ENCODE results near the gene CFAP20DC. TPM values are rescaled to one million over a fixed set of nuclear protein-coding genes. Genes with fewer than 3 reads are reported as not detected.
"Not testable (repeated sequence)": the region's sequence is repeated elsewhere in the genome, so short reads cannot be mapped to it uniquely, and the experiment has no call there.

Gene CFAP20DC
- total RNA-seq, 1 donor from 2014 or later, result 2.0 TPM

DNA sequence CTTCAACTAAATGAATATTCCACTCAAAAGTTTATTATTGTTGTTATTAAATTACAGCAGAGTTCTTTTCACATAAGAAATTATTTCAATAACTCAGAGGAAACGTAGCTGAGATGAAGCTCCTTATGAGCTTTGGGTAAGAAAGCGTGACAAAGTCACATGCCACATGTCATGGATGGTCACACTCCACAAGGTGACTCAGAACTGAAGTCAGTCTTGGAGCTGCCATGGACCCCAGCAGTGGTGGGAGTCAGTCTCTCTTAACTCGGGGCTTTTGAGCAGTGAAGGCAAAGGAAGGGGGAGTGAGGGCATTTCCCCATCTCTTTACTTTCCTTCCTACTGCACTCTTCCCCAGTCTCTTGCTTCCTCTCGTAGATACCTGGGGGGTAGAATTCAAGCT lies 295.8 kb downstream of the CFAP20DC start:
- FAIRE-seq, result no peak
- DNase-seq (ENCODE audit: low spot score in 2 of 2), result no peak

DNA sequence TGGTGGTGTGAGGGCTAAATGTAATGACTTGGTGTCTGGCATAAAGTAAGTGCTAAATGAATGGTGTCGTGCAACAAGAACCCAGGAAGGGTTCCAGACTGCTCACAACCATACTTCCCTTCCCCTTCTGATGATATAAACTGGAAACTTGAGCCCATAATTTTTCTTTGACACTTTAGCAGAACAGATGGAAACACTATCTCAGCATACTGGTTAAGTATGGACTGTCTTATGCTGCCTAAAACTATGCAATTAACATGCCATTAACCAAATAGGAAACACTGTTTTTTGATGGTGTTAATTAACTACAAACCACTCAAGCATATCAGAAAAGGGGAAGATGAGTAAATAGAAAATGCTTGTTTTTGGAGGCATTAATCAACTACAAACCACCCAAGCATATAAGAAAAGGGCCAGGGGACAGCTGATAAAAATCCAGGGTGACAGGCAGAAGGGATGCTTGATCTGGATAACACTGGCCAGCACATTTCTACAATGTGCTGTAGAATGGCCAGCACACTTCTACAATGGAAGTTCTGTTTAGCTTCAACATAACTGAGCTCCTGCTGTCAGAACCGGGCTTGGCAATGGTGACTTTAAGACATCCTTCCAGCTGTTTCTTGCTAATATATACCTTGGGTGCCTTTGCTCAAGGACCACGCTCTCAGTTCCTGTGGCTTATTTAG lies 297.8 kb downstream of the CFAP20DC start:
- no peak for DNase-seq (ENCODE audit: low spot score in 2 of 2)
- no peak for FAIRE-seq

DNA sequence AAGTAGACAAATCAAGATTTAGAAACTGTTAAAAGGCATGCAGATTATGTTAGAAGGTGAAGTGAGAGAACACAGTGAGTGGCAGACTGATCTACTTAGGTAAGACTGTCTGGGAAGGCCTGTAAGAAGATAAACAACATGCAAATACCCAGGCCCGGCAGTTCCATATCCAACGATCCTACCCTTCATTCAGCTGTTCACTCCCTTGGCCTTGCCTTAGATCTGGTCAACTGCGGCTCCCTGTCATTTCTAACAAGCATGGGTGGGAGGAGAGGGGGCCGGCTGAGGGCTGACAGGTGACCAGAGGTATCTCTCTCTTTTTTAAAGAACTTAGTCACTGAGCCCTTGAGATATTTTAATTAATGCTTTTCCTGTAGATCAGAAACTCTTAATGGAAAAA lies 298.6 kb downstream of the CFAP20DC start:
- DNase-seq (ENCODE audit: low spot score in 2 of 2), result no peak
- FAIRE-seq, result no peak

DNA sequence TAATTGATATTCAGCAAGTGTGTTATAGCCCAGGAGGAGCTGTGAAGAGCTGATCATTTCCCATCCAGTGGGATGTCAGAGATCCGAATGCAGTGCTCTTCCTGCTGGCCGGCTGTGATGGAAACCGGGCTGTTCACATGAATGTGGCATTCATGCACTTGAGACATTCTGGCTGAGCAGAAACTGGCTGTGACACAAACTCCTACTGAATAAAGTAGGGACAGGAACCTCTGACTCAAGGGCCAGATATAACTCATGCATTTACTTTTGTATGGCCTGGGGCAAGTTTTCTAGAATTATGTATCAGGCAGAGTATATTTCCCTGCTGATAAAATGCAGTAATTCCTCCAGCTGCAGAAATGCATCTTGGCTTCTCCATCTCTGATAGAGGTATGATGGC lies 299.9 kb downstream of the CFAP20DC start:
- DNase-seq (ENCODE audit: low spot score in 2 of 2) (no peak), FAIRE-seq (no peak)

DNA sequence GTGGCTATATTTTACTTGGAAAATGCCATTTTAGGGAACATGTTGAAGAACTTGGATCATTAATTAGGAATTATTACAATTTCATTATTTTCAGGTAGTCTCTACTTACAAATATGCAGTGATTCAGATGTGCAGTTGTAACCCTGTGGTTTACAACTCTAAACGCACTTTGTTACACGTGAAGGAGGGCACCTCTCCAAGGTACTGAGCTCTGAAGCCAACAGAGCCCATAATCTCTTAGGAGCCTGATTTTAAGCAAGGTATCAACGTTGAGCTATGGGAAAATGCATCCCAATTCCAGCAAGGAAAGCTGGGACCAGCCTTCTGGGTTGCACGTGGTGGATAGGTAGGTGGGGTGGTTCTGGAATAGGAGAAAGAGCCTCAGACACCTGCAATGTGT lies 301.8 kb downstream of the CFAP20DC start:
- no peak for FAIRE-seq

DNA sequence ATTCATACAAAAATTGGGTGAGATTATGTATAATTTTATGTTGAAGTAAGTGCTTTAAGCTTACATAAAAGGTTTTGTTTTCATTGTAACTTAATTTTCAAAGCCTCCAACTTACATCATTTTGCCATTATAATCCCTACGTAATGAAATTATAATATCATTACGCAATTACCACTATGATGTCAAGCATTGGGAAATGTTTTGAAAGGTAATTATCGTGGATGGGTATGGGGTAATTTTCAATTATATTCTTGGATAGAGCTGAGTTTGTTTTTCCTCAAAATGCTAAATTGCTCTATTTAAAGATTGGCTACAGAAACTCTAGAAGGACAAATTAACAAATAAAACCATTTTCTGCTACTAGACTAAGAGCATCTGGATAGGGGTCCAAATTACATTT lies 303.1 kb downstream of the CFAP20DC start:
- FAIRE-seq, result no peak
- DNase-seq (ENCODE audit: low spot score in 2 of 2), result no peak

More for the DNA sequence above, 301.8 kb downstream of the CFAP20DC start:
- no peak for DNase-seq (ENCODE audit: low spot score in 2 of 2)

DNA sequence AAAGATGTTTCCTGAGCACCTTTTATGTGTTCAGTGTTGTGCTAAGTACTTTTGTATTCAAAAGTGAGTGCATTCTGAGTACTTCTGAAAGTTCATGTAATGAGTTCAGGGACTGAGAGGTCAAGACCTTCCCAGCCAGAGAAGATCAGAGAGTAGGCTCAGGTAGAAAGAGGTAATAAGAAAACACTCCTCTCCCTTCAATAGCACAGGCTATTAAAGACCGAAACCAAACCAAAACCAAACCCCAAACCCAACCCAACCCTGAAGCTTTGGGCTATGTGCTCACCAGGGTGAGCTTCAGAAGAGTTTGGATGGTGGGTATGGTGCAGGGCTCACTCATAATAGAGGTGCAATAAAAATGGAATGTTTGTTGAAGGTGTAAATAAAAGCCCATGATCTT lies 306.5 kb downstream of the CFAP20DC start:
- FAIRE-seq (no peak), DNase-seq (ENCODE audit: low spot score in 2 of 2) (no peak)

DNA sequence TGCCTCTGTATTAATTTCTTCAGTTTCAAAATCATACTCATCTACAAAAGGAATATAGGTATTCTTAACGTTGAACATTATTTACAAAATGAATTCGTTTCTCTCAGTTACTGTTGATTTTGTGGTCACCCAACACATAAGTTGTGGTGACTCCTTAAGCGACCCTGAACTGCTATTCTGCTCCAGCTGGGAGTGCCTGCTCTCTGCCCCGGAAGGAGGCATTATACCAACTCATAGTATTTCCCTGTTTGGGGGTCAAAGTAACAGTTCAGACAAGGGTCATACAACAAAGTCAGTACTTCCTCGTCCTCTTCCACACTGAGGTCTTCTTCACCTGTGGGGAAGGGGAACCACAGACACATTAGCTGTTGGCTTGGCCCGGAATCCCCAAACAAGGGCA lies 307.6 kb downstream of the CFAP20DC start:
- no peak for FAIRE-seq
- DNase-seq (ENCODE audit: low spot score in 2 of 2), result no peak

DNA sequence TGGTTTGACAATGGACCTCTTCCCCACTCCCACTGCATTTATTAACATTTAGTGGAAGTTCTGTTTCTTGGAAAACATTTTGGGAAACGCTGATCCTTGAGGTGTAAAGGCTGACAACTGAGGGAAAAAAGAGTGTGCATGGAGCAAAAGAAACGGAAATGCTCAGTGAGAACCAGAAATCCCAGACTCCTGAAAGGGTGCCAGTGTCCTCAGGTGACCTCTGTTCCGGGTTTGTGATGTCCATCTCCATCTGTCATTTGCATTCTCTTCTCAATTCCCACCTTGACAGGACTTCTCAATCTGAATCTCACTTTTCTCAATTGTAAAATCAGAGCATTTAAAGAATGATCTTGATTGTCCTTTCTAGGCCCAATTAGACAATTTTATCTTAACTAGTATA lies 312.2 kb downstream of the CFAP20DC start:
- DNase-seq (ENCODE audit: low spot score in 2 of 2), result no peak
- no peak for FAIRE-seq

DNA sequence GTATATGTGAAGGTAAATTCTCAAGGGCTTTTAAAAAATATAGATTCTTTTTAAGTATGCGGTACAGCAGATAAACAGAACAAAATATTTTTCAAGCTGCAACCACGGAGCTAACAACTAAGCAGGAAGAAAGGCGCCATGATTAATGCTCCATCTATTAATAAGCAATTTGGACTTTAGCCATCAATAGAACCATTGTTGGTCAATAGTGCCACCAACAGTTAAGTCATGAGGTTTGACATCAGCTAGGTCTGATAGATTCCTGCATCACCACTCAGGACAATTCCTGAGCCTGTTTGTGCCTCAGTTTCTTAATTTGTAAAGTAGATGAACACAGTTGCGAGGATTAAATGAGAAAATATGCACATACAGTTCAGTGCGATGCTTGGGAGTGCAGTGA lies 318.2 kb downstream of the CFAP20DC start:
- FAIRE-seq, result no peak
- no peak for DNase-seq (ENCODE audit: low spot score in 2 of 2)

DNA sequence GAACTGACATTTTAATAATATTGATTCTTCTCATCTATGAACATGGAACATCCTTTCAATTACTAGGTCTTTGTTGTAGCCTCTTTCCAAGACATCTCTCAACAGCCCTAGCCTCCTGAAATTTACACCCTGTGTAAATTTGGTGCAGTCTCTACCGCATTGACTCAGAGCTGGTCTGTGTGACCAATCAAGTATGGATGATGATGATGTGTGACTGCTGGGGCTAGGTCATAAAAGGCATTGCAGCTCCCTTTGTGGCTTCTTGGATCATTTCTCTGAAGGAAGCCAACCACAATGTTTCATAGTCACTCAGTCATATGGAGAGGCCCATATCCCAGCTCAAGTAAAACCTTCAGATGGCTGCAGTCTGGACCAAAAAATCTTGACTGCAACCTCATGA lies 321.1 kb downstream of the CFAP20DC start:
- no peak for FAIRE-seq
- no peak for DNase-seq (ENCODE audit: low spot score in 2 of 2)

DNA sequence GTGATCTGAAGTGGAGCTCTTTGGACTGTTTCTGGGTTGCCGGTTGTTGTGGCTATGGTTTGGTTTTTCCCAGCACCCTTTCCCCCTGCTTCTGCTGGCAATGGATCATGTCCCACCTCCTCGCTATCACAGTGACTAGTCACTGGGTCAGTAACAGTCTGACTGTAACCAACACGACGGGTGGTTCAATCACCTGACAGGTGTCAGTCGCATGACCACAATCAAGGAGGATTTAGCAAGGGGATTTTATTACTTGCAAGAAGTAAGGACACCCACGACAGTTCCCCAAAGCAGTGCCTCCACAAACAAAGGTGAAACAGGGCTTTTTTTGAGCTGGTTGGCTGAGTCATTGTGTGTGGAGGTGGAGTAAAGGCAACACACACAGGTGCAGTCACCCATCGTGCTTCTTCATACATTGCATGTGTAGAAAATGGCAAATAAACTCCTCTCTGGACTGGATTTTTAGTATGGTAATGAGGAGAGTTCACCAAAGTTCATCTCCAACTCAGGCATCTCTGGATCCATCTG lies 324.4 kb downstream of the CFAP20DC start:
- DNase-seq (ENCODE audit: low spot score in 2 of 2) (no peak), FAIRE-seq (no peak)

DNA sequence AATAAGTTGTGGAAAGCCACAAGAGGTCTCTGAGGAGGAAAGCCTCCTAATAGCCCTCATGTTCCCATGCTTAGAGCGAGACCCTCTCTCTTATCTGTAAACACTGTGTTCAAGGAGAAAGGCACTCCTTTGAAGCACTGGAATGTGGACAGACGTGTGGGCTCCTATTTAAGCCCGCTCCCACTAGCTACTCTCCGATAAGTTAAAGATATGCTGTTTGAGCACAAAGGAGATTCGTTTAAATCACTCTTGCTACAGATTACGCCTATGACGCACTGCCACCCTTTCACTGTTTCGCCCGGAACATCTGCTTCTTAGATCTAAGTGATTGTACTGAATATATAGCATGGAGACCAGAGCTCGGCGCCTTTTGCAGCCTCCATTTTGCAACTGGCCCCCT lies 325.5 kb downstream of the CFAP20DC start:
- FAIRE-seq (no peak), DNase-seq (ENCODE audit: low spot score in 2 of 2) (no peak)

DNA sequence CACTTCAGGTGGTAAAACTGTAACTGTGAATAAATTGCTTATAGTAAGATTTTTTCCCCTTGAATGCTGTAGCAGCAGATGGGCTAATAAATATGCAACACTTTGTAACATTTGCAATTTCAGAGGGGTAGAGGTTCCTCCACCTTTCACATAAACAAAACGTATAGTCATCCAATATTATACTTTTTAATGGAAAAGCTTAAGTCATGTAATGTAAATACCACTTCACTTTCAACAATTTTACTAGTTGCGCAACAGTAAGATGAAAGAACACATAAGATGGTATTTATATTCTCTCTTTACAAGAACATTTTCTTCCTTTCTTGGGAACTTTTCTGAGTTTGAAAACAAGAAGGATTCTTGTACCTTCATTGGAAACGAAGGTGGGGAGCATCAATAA lies 326.7 kb downstream of the CFAP20DC start:
- DNase-seq (ENCODE audit: low spot score in 2 of 2), result no peak
- no peak for FAIRE-seq

DNA sequence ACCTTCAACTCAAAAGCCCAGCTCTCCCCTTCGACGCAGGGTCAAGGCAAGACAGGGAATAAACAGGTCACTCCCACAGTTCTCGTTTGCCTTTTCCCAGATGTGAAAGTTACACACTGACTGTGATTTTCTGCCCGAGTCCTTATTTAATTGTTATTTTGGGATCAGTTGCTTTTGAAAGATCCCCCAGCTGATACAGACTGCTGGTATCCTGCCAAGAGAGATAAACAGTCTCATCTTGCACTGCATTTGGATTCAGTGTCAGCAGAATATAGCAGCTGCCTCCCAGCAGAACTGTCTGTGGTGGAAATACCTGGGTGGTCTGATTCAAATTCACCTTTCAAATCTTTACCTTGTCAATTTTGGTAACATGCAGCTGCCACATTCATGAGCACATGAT lies 327.3 kb downstream of the CFAP20DC start:
- no peak for DNase-seq (ENCODE audit: low spot score in 2 of 2)
- FAIRE-seq, result no peak

DNA sequence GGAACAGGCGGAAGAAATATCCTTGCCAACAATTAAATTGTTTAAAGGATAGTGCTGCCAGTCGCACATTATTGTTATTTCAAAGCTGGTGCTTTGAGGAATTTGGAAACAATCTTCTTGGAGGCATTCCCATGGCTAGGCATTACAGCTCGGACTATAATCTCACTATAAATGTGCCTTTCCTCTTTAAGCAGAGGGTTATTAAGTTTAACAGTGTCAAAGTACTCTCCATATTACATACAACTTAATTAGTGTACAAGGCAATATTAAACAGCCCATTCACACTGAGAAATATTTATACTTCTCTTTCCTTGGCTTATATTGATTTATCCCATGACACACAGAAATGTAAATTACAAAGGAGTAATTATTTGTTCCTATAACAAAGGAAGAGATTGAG lies 329.3 kb downstream of the CFAP20DC start:
- no peak for FAIRE-seq
- DNase-seq (ENCODE audit: low spot score in 2 of 2), result no peak

DNA sequence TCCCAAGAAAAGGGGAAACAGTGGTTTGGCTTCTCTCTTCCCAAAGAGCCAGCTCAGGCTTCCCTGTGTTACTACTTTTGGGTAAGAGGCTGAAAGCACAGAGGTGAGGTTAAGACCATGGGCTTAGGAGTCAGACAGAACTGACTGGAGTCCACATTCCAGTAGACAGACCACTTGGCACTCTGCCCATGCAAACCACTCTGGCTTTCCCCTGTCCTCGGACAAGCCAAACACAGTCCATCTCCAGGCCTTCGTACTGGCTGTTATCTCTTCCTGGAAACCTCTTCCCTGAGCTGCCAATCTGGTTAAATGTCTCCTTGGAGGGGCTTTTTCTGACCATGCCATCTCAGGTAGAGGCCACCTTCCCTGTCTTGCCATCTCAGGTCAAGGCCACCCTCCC lies 330.1 kb downstream of the CFAP20DC start:
- no peak for DNase-seq (ENCODE audit: low spot score in 2 of 2)
- no peak for FAIRE-seq

DNA sequence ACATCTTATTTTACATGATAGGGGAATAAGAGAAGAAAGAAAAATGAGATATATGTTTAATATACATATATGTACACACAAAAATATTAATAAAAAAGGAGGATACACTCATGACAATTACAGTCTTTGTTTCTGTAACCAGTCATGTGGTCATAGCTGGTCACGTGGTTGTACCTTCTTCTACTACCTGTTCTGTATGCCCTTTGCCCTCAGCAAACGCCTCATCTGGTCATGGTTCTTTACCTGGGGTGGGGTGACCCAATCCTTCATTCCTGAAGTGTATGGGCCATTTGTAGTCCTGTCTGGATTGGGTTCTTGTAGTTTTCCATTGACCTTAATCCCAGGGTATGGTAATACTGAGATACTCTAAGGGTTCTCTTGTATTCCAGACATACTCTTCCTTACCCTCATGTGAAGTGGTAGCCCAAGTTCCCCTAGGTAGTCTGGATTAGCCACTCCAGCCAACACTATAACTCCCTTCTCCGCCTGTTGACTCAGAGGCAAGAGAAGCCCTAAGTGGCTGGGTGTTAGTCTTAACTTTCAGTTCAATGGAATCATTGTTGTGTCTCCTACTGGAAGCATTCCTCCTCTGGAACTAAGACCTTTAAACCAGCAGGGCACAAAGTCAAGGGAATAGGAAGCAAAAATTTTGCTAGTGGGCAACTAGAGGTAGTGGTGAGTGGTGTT lies 336.0 kb downstream of the CFAP20DC start:
- FAIRE-seq (no peak), DNase-seq (ENCODE audit: low spot score in 2 of 2) (no peak)

DNA sequence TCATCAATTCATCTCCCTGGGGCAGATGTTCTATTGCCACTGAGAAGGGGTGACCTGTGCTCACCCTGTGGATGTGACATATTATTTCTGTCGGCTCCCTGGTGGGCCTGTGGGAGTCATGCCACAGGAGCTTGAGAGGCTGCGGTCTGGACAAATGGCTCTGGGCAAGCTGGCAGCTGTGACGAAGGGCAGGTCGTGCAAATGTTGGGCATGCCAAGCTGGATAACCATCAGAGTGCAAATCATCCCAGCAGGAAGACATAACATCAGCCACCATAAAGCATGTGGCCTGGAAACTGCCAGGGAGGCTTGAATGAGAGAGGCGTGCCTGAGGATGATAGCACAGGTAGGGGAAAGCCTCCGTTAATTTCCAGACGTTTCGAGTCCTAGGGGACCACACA lies 338.0 kb downstream of the CFAP20DC start:
- no peak for FAIRE-seq
- no peak for DNase-seq (ENCODE audit: low spot score in 2 of 2)

DNA sequence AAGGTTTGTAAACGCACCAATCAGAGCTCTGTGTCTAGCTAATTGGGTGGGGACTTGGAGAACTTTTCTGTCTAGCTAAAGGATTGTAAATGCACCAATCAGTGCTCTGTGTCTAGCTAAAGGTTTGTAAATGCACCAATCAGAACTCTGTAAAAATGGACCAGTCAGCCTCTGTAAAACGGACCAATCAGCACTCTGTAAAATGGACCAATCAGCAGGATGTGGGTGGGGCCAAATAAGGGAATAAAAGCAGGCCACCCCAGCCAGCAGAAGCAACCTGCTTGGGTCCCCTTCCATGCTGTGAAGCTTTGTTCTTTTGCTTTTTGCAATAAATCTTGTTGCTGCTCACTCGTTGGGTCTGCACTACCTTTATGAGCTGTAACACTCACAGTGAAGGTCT lies 340.8 kb downstream of the CFAP20DC start:
- not testable (repeated sequence) for DNase-seq (ENCODE audit: low spot score in 2 of 2); FAIRE-seq

DNA sequence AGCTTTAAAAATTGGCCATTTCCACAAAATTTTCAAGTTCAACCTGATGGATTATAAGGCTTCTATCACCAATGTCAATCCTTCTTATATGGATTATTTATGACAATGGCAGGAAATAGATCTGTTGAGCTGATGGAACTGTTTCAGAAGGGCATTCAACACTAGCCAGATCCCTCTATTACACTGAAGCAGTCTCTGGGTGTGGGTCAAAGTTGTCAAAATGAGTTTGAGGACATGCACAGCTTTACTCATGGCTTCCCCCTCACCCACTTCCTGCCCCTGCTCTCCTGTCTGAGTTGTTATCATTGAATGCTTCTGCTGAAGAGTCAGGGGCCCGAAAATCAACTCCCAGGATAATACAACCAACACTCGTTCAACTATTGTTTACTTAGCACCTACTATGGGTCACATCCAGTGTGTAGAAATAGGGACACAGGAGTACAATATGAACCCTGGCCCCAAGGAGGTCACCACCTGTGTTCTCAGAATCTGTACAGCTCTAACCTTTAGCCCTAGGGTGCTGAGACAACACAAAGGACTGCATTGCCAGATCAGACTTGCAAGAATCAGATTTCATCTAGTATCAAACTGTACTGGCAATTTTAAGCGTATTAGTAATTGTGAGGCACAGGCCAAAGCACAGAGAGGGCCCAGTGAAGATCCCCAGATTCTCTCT lies 341.6 kb downstream of the CFAP20DC start:
- FAIRE-seq (no peak), DNase-seq (ENCODE audit: low spot score in 2 of 2) (no peak)

All from frontal cortex (tissue), 4 donors.